WI38 (cell line): ENCODE measurements around the gene KDM4C.

ENCODE experiments used
- H3K4me3 ChIP-seq: 2 replicates; pipeline ENCODE4 v1.5.1; 2011; ENCODE audit warnings: low read depth, mild to moderate bottlenecking, control low read depth, low read length
- CTCF ChIP-seq: IDR thresholded peaks from 2 replicates; pipeline ENCODE4 v1.5.1; 2012; ENCODE audit warnings: low read depth, mild to moderate bottlenecking, control low read depth, low read length

The KDM4C gene

GRCh38 chr9:6829027-6829426 lies 71.3 kb downstream of the KDM4C start:
- no peak overlapping the region for H3K4me3 ChIP-seq
- TF ChIP-seq CTCF = no peak

- no peak overlapping the region for H3K4me3 ChIP-seq
- no peak for TF ChIP-seq CTCF
Measured at GRCh38 chr9:6829536-6829935, 71.8 kb downstream of the KDM4C start.

DNA sequence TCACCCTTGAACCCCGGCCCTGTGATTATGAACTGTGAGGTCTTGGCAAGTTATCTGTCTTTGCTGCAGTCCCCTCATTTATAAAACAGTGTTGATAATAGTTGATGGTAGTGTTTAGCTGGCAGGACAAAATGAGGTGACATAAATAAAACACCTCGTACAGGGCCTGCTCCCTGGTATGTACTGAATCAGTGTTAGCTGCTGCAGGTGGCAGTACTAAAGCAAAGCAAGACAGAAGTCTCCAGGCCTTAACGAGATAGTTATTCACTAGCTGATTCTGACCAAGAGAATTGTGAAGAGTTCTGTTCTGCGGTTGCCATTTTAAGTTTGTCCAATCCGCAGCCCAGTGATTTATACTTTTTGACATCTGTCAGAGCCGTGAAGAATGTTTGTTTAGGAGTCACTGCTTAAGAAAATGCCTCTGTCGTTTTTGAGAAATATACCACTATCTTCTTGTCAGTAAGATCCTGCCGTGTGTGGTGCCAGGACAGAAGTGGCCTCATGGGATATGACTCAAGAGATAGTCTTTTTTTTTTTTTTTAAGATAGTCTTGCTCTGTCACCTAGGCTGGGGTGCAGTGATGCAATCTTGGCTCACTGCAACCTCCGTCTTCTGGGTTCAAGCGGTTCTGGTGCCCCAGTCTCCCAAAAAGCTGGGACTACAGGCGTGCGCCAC lies 75.9 kb downstream of the KDM4C start:
- no peak for TF ChIP-seq CTCF
- no peak overlapping the region for H3K4me3 ChIP-seq

DNA sequence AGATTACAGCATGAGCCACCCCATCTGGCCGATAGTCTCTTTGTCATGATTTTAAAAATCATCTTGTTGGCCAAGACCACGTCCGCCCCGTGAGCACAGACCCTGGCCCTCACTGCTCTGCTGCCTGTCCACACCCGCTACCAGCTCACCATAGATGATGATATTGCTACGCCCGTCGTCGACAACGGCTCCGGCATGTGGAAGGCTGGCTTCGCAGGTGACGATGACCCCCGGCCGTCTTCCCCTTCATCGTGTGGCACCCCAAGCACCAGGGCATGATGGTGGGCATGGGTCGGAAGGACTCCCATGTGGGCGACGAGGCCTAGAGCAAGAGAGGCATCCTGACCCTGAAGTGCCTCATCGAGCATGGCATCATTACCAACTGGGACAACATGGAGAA lies 76.5 kb downstream of the KDM4C start:
- H3K4me3 ChIP-seq = no peak overlapping the region
- no peak for TF ChIP-seq CTCF

- H3K4me3 ChIP-seq = no peak overlapping the region
- no peak for TF ChIP-seq CTCF
Measured at GRCh38 chr9:6838158-6838557, 80.4 kb downstream of the KDM4C start.

GRCh38 chr9:6842584-6842947 lies 84.8 kb downstream of the KDM4C start:
- TF ChIP-seq CTCF = no peak
- no peak overlapping the region for H3K4me3 ChIP-seq

GRCh38 chr9:6843742-6844141 lies 86.0 kb downstream of the KDM4C start:
- no peak overlapping the region for H3K4me3 ChIP-seq
- TF ChIP-seq CTCF = no peak
